ENCODE measurements around the gene LETM1. TPM values are rescaled to one million over a fixed set of nuclear protein-coding genes. Genes with fewer than 3 reads are reported as not detected.

Gene LETM1
- total and polyA plus RNA-seq, 3 experiments from 2014 or later, result 15.5 to 87.3 (median 85.4) TPM

DNA sequence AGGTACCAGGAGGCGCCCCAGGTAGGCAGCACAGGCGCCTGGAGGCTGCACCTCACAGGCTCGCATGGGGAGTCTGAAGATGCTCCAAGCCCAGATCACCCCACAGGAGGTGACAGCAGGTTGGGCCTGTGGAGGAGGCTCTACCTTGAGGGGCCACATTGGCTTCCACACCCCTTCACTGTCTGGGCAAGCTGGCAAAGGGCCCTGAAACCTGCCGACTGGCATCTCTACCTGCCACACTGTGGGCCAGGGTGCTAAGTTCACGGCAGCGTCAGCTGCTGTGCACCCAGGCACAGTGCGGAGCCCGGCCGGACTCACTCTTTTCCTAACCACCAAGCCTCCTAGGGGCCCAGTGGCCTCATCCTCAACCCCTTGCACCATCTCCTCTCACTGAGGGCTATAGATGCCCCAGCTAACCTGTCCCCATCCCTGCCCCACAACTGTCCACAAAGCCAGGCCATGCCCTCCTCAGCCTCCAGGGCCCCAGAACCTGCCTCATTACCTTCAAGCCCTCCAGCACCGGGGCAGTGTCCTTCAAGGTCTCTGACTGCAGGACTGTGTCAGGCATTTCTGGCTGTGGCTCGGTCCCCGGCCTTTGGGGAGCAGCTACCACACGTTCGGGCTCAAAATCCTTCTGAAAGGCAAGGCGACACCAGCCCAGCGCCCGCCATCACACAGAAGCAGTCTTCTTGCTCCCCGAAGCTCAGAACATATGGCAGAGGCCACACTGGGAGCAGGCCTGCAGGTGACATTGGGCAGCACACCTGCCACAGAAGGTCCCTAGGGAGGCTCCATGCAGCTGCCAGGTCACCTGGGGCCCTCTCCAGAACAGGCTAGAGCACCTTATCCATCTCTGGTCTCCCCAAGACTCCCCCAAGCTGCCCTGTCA is 34.0 kb downstream of the LETM1 start:
- Histone ChIP-seq H3K4me1 (ENCODE audit: insufficient read depth, low read length) (no peaks in the 10 kb centered on the region), H3K4me3 (ENCODE audit: low read length) (no peak overlapping the region), H3K36me3 (ENCODE audit: insufficient read depth, low read length) (peaks cover 4% of the 10 kb centered on the region), H3K27ac (ENCODE audit: low read depth, low read length) (no peak overlapping the region), H3K27me3 (ENCODE audit: insufficient read depth, low read length, poor library complexity, severe bottlenecking) (no peaks in the 10 kb centered on the region), H3K9me3 (ENCODE audit: low read length) (no peaks in the 10 kb centered on the region)
- H3K9me3 Mint-ChIP-seq, result no peaks in the 10 kb centered on the region
- DNase-seq, result no peak
- H3K27ac Mint-ChIP-seq, result no peak overlapping the region
- H3K27me3 Mint-ChIP-seq, result no peaks in the 10 kb centered on the region
- H3K4me1 Mint-ChIP-seq, result no peaks in the 10 kb centered on the region
- CTCF ChIA-PET, result interaction anchor here (1.1 kb wide), 1 partner anchor 10 kb away, joined by 3 read pairs; no protein-coding TSS in a partner anchor
- POLR2A ChIA-PET, result no interaction called here
- no peak overlapping the region for H3K4me3 Mint-ChIP-seq
- H3K36me3 Mint-ChIP-seq, result peaks cover 4 to 87% (median 16%) of the 10 kb centered on the region in 3 donors

DNA sequence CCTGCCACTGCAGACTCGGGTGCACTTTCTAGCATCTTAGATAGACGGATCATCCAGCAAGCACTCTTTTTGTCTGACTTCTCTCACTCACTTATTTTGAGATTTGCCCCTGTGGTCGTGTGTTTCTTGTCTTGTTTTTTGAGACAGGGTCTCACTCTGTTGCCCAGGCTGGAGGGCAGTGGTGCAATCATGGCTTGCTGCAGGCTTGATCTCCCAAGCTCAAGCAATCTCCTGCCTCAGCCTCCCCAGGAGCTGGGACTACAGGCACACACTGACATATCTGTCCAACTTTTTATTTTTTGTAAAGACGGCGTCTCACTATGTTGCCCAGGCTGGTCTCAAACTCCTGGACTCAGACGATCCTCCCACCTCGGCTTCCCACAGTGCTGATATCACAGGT is 36.1 kb downstream of the LETM1 start:
- no peaks in the 10 kb centered on the region for H3K9me3 Mint-ChIP-seq
- Histone ChIP-seq H3K27ac (ENCODE audit: low read depth, low read length) (no peak overlapping the region), H3K36me3 (ENCODE audit: insufficient read depth, low read length) (peaks cover 10% of the 10 kb centered on the region), H3K27me3 (ENCODE audit: insufficient read depth, low read length, poor library complexity, severe bottlenecking) (no peaks in the 10 kb centered on the region), H3K4me3 (ENCODE audit: low read length) (no peak overlapping the region), H3K9me3 (ENCODE audit: low read length) (no peaks in the 10 kb centered on the region), H3K4me1 (ENCODE audit: insufficient read depth, low read length) (no peaks in the 10 kb centered on the region)
- H3K36me3 Mint-ChIP-seq, result peaks cover 4 to 87% (median 15%) of the 10 kb centered on the region in 3 donors
- H3K27me3 Mint-ChIP-seq, result no peaks in the 10 kb centered on the region
- no peak for DNase-seq
- peak overlapping the region in 1 of 8 donors; percentile 86 for H3K27ac Mint-ChIP-seq
- ChIA-PET POLR2A (no interaction called here), CTCF (interaction anchor here (1.5 to 2.1 kb wide), 2 partner anchors 12 to 72 kb away, joined by 4 to 6 read pairs; no protein-coding TSS in a partner anchor)
- no peaks in the 10 kb centered on the region for H3K4me1 Mint-ChIP-seq
- no peak overlapping the region for H3K4me3 Mint-ChIP-seq

DNA sequence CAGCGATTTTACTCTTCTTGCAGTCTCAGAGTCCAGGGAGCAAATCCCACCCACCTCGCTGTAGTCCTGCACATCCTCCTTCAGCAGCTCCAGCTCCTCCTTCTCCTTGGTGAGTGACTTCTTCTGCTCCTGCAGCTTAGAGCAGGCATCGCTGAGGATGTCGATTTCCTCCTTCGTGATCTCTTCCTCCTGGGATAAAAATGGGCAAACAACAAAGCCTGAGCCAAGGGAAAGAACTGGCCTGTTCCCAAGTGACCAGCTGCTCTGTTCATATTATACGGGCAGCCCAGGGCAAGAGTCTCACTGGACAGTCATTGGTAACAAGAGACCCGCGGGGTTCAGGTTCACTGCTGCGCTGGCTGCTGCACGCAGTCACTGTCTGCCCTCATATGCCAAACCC is 36.7 kb downstream of the LETM1 start:
- Histone ChIP-seq H3K9me3 (ENCODE audit: low read length) (no peaks in the 10 kb centered on the region), H3K4me1 (ENCODE audit: insufficient read depth, low read length) (no peaks in the 10 kb centered on the region), H3K36me3 (ENCODE audit: insufficient read depth, low read length) (peaks cover 10% of the 10 kb centered on the region), H3K4me3 (ENCODE audit: low read length) (no peak overlapping the region), H3K27me3 (ENCODE audit: insufficient read depth, low read length, poor library complexity, severe bottlenecking) (no peaks in the 10 kb centered on the region), H3K27ac (ENCODE audit: low read depth, low read length) (no peak overlapping the region)
- H3K9me3 Mint-ChIP-seq, result no peaks in the 10 kb centered on the region
- ChIA-PET CTCF (interaction anchor here (1.5 to 2.1 kb wide), 2 partner anchors 11 to 71 kb away, joined by 4 to 6 read pairs; no protein-coding TSS in a partner anchor), POLR2A (no interaction called here)
- no peak overlapping the region for H3K4me3 Mint-ChIP-seq
- no peaks in the 10 kb centered on the region for H3K27me3 Mint-ChIP-seq
- no peak for DNase-seq
- H3K36me3 Mint-ChIP-seq, result peaks cover 4 to 87% (median 15%) of the 10 kb centered on the region in 3 donors
- no peaks in the 10 kb centered on the region for H3K4me1 Mint-ChIP-seq
- peak overlapping the region in 1 of 8 donors; percentile 69 for H3K27ac Mint-ChIP-seq

- Histone ChIP-seq H3K4me3 (ENCODE audit: low read length) (no peak overlapping the region), H3K27me3 (ENCODE audit: insufficient read depth, low read length, poor library complexity, severe bottlenecking) (no peaks in the 10 kb centered on the region), H3K36me3 (ENCODE audit: insufficient read depth, low read length) (peaks cover 10% of the 10 kb centered on the region), H3K4me1 (ENCODE audit: insufficient read depth, low read length) (no peaks in the 10 kb centered on the region), H3K27ac (ENCODE audit: low read depth, low read length) (no peak overlapping the region), H3K9me3 (ENCODE audit: low read length) (no peaks in the 10 kb centered on the region)
- Mint-ChIP-seq H3K4me3 (no peak overlapping the region), H3K4me1 (no peaks in the 10 kb centered on the region), H3K36me3 (peaks cover 4 to 78% (median 16%) of the 10 kb centered on the region in 3 donors), H3K9me3 (no peaks in the 10 kb centered on the region), H3K27ac (no peak overlapping the region), H3K27me3 (no peaks in the 10 kb centered on the region)
- CTCF ChIA-PET, result no interaction called here
- POLR2A ChIA-PET, result no interaction called here
- DNase-seq, result no peak
Observed at GRCh38 chr4:1815997-1816860, 39.7 kb downstream of the LETM1 start.

GRCh38 chr4:1815096-1815996 is 40.6 kb downstream of the LETM1 start:
- H3K27me3 ChIP-seq (ENCODE audit: insufficient read depth, low read length, poor library complexity, severe bottlenecking), result no peaks in the 10 kb centered on the region
- H3K36me3 ChIP-seq (ENCODE audit: insufficient read depth, low read length), result peaks cover 10% of the 10 kb centered on the region
- H3K4me3 ChIP-seq (ENCODE audit: low read length), result no peak overlapping the region
- H3K4me1 ChIP-seq (ENCODE audit: insufficient read depth, low read length), result no peaks in the 10 kb centered on the region
- POLR2A ChIA-PET, result no interaction called here
- H3K27ac ChIP-seq (ENCODE audit: low read depth, low read length), result no peak overlapping the region
- CTCF ChIA-PET, result no interaction called here
- no peaks in the 10 kb centered on the region for H3K9me3 ChIP-seq (ENCODE audit: low read length)
- Mint-ChIP-seq H3K27ac (no peak overlapping the region), H3K27me3 (no peaks in the 10 kb centered on the region), H3K4me3 (no peak overlapping the region), H3K4me1 (no peaks in the 10 kb centered on the region), H3K36me3 (peaks cover 4 to 76% (median 15%) of the 10 kb centered on the region in 3 donors), H3K9me3 (no peaks in the 10 kb centered on the region)
- DNase-seq, result no peak

DNA sequence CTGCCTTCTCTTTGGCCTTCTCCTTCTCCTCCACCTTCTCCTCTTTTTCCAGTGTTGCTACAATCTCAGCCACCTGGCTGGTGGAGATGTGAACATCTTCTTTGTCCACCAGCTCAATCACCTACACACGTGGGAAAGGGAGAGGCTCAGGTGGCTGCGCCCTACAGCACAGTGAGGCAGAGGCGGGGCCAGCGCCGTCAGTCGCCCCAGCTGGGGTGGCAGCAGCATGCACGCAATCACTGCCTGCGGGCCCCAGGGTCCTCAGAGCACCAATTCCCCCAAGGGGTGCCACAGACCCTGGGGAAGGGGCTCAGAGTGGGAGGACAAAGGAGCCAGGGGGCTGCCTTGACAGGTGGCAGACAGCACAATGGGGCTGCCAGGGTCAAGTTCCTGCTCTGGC is 41.5 kb downstream of the LETM1 start:
- Mint-ChIP-seq H3K9me3 (no peaks in the 10 kb centered on the region), H3K36me3 (peaks cover 4 to 68% (median 11%) of the 10 kb centered on the region in 3 donors), H3K4me3 (no peak overlapping the region), H3K27ac (peak overlapping the region in 1 of 8 donors; percentile 17), H3K27me3 (no peaks in the 10 kb centered on the region), H3K4me1 (no peaks in the 10 kb centered on the region)
- H3K4me1 ChIP-seq (ENCODE audit: insufficient read depth, low read length), result no peaks in the 10 kb centered on the region
- H3K4me3 ChIP-seq (ENCODE audit: low read length), result no peak overlapping the region
- H3K9me3 ChIP-seq (ENCODE audit: low read length), result no peaks in the 10 kb centered on the region
- peaks cover 10% of the 10 kb centered on the region for H3K36me3 ChIP-seq (ENCODE audit: insufficient read depth, low read length)
- no peak overlapping the region for H3K27ac ChIP-seq (ENCODE audit: low read depth, low read length)
- ChIA-PET POLR2A (no interaction called here), CTCF (interaction anchor here (1.3 kb wide), 1 partner anchor 85 kb away, joined by 6 read pairs; no protein-coding TSS in a partner anchor)
- no peak for DNase-seq
- no peaks in the 10 kb centered on the region for H3K27me3 ChIP-seq (ENCODE audit: insufficient read depth, low read length, poor library complexity, severe bottlenecking)

GRCh38 chr4:1813915-1814314 is 42.0 kb downstream of the LETM1 start:
- peaks cover 7% of the 10 kb centered on the region for H3K36me3 ChIP-seq (ENCODE audit: insufficient read depth, low read length)
- no peaks in the 10 kb centered on the region for H3K27me3 ChIP-seq (ENCODE audit: insufficient read depth, low read length, poor library complexity, severe bottlenecking)
- H3K27ac Mint-ChIP-seq, result no peak overlapping the region
- no peaks in the 10 kb centered on the region for H3K9me3 ChIP-seq (ENCODE audit: low read length)
- H3K27ac ChIP-seq (ENCODE audit: low read depth, low read length), result no peak overlapping the region
- no peak overlapping the region for H3K4me3 Mint-ChIP-seq
- H3K4me3 ChIP-seq (ENCODE audit: low read length), result no peak overlapping the region
- H3K4me1 Mint-ChIP-seq, result no peaks in the 10 kb centered on the region
- ChIA-PET CTCF (interaction anchor here (1.3 kb wide), 1 partner anchor 85 kb away, joined by 6 read pairs; no protein-coding TSS in a partner anchor), POLR2A (no interaction called here)
- no peaks in the 10 kb centered on the region for H3K27me3 Mint-ChIP-seq
- DNase-seq, result no peak
- H3K36me3 Mint-ChIP-seq, result peaks cover 0 to 62% (median 8%) of the 10 kb centered on the region in 3 donors
- H3K4me1 ChIP-seq (ENCODE audit: insufficient read depth, low read length), result no peaks in the 10 kb centered on the region
- H3K9me3 Mint-ChIP-seq, result no peaks in the 10 kb centered on the region

Measured in CD8-positive, alpha-beta memory T cell (primary cell).